H1 (cell line): ENCODE measurements around the gene NFKBIE. TPM values are rescaled to one million over a fixed set of nuclear protein-coding genes. Genes with fewer than 3 reads are reported as not detected.

ENCODE experiments used
- ASH2L ChIP-seq: fragments of 200-600, 300-600 bp; sonication (generic); IDR thresholded peaks from one replicate; pipeline ENCODE4 v1.7.1; 2017; ENCODE audit warnings: low read length
- RXRA ChIP-seq: IDR thresholded peaks from 2 replicates; pipeline ENCODE4 v1.6.1; 2011; ENCODE audit warnings: low read depth, mild to moderate bottlenecking, low read length, moderate library complexity; ENCODE audit not compliant: insufficient read depth
- polyA plus RNA-seq, 7 experiments: library from polyadenylated mRNA; depleted of rRNA in 3 of 7; stranded (reverse) in 5 of 7; unstranded in 2 of 7; fragments of >200 nt in 5 of 7; fragments of 200-250 nt in 2 of 7; gene quantifications; 1 replicate in 5 of 7; 2 replicates in 1 of 7; 4 replicates in 1 of 7; pipeline versions ENCODE4 v1.2.1 to v1.2.3, GENCODE V29; 2011 to 2013; ENCODE audit warnings: missing spikeins in 2 of 7, mixed read lengths in 2 of 7
- total RNA-seq: library from RNA; stranded (reverse); fragmentation: NEBNext Ultra II Directional; extraction: Animal tissue kit (Norgen Biotek cat#: 25700); gene quantifications from 2 replicates; pipeline ENCODE4 v1.2.1, GENCODE V29; 2021

Gene NFKBIE
- total and polyA plus RNA-seq, 2 of the 8 experiments (the other 6 are each of a cell fraction or from before 2014, with no cell fraction given) = 13.5 to 19.2 TPM

DNA sequence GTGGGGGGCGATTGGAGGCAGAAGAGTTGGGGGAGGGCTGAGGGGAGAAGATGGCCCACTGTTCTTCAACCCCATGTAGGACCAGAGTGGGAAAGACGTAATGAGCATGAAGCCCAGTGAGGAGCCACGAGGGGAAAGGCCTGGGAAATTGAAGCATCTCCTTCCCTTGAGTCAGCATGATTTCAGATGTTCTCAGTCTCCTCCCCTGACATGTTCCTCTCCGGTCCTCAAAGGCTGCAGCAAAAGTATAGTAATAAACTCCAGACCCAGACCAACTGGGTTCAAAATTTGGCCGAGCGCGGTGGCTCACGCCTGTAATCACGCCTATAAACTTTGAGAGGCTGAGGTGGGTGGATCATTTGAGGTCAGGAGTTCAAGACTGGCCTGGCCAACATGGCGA, 1.9 kb upstream of the NFKBIE start (continued):
- TF ChIP-seq RXRA = no peak
- no peak for TF ChIP-seq ASH2L
- TF ChIP-seq, all 59 proteins: peak for 0
